Measurements from ENCODE around the gene SLC25A39.
"Not testable (repeated sequence)": the region's sequence is repeated elsewhere in the genome, so short reads cannot be mapped to it uniquely, and the experiment has no call there.

Gene SLC25A39

DNA sequence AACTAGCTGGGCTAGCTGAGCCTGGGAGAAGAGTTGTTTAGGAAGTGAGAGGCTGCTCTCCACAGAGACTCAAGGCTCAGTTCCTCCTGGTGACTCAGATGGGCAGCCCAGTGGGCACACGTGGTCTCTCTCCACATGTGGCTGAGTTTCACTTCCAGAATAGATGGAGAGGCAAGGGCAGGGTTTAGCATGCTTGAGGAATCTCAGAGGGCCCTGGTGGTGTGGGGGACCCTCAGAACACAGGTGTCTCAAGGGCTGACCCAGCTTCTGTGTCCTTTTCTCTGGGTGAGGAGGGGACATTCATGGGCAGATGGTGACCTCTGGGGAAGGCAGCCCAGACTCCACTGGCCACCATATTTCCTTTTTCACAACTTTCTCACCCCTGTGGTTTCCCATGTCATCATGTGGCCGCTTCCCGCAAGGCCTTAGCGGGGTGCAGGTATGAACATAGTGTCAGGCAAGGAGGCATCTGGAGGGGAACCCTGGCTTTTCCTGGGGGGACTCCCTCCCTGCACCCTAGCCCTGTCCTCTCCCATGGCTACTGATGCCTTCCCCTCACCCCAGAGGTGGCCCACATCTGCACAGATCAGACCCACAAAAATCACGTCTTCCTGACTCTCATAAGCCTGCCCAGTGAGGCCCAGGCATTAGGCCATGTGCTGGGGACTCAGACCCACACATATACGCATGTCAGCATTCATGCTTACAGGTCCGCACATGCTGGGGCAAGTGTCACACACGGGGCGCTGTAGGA, 23.8 kb upstream of the SLC25A39 start:
- H3K4me3 ChIP-seq (ENCODE audit: control insufficient read depth, low read depth, low read length), result no peak overlapping the region
- TF ChIP-seq, protein P1, sequence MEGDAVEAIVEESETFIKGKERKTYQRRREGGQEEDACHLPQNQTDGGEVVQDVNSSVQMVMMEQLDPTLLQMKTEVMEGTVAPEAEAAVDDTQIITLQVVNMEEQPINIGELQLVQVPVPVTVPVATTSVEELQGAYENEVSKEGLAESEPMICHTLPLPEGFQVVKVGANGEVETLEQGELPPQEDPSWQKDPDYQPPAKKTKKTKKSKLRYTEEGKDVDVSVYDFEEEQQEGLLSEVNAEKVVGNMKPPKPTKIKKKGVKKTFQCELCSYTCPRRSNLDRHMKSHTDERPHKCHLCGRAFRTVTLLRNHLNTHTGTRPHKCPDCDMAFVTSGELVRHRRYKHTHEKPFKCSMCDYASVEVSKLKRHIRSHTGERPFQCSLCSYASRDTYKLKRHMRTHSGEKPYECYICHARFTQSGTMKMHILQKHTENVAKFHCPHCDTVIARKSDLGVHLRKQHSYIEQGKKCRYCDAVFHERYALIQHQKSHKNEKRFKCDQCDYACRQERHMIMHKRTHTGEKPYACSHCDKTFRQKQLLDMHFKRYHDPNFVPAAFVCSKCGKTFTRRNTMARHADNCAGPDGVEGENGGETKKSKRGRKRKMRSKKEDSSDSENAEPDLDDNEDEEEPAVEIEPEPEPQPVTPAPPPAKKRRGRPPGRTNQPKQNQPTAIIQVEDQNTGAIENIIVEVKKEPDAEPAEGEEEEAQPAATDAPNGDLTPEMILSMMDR (IDR thresholded peaks at IDR 0.05; ENCODE audit: control insufficient read depth, insufficient read depth, low read depth, low read length, missing control alignments), result no peak
- DNase-seq (ENCODE audit: low read depth), result no peak

DNA sequence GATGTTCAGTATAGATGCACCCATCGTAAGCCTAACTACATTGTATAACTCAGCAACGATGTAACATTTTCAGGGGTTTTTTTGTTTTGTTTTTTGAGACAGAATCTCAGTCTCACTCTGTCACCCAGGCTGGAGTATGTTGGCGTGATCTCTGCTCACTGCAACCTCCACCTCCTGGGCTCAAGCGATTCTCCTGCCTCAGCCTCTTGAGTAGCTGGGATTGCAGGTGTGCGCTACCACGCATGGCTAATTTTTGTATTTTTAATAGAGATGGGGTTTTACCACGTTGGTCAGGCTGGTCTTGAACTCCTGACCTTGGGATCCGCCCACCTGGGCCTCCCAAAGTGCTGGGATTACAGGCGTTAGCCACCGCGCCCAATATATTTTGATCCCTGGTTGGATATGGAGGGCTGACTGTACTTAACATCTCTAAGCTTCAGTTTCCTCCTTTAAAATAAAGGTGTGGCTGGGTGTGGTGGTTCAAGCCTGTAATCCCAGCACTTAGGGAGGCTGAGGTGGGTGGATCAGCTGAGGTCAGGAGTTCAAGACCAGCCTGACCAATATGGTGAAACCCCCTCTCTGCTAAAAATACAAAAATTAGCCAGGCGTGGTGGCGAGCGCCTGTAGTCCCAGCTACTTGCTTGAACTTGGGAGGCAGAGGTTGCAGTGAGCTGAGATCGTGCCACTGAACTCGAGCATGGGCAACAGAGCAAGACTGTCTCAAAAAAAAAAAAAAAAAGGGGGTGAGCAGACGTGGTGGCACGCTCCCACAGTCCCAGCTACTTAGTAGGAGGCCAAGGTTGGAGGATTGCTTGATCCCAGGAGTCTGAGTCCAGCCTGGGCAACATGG, 22.8 kb upstream of the SLC25A39 start:
- DNase-seq (ENCODE audit: low read depth); H3K4me3 ChIP-seq (ENCODE audit: control insufficient read depth, low read depth, low read length): not testable (repeated sequence)

DNA sequence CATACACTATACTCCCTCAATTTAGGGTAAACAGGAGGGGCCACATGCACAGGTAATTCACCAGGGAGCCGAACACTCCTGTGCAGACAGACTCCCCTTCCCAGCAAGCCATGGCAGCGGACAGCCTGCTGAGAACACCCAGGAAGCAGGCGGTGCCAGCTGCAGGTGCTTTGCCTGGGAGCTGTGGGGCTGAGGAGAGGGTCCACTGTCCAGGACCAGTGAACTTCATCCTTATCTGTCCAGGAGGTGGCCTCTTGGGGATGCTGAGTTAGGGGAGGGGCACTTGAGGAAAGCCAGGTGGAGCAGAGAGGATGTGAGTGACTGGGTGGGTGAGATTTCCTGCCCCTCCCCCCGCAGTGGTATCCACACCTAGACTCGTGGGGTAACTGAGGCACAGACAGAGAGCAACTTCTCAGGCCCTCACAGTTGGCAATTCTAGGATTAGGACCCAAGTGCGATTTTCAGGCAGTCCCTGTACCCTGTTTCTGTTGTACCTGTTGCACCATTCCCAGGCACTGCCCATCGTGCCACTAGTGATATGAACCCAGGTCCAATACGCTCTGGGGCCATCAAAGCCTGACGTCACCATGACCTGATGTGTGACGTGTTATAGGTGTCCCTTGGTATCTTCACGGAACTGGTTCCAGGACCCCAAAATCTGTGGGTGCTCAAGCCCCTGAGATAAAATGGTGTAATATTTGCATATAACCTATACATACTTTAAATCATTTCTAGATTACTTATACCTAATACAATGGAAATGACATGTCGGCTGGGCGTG, 21.6 kb upstream of the SLC25A39 start:
- TF ChIP-seq, protein P1 (IDR thresholded peaks at IDR 0.05; ENCODE audit: control insufficient read depth, insufficient read depth, low read depth, low read length, missing control alignments), result no peak
- no peak for DNase-seq (ENCODE audit: low read depth)
- peak overlapping the region; percentile 92 for H3K4me3 ChIP-seq (ENCODE audit: control insufficient read depth, low read depth, low read length)

DNA sequence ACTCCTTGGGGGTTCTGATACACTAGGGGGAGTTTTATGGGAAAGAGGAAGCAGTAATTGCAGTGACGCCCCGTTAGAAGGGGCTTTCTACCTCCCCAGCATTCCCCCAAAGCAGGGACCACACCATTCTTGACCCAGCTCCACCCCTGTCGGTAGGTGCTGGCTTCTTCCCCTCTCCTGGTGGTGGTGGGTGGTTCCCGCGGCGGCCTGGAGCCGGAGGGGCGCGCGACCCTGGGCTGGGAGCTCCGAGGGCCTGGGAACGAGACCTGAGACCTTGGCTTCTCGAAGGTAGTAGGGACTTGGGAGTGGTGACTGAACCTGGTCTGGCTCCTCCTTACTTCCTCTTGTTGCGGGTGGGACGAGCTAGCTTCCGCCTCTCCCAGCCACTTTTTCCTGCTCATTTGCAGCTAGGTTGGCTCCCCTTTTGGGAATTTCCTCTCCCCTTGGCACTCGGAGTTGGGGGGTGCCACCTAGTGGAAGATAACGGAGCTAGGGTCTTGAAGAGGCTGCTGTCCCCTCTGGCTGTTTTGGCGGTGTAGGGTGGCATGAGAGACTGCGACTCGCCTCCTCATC, 20.9 kb upstream of the SLC25A39 start:
- no peak for DNase-seq (ENCODE audit: low read depth)

DNA sequence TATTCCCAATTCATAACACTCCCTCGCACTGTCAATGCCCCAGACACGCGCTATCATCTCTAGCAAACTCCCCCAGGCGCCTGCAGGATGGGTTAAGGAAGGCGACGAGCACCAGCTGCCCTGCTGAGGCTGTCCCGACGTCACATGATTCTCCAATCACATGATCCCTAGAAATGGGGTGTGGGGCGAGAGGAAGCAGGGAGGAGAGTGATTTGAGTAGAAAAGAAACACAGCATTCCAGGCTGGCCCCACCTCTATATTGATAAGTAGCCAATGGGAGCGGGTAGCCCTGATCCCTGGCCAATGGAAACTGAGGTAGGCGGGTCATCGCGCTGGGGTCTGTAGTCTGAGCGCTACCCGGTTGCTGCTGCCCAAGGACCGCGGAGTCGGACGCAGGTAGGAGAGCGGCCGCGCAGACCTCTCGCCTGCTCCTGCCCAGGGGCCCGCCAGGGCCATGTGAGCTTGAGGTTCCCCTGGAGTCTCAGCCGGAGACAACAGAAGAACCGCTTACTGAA, 20.4 kb upstream of the SLC25A39 start, which contains the start of gene GRN:
GRN (plus strand) TSS at position 364 of the 515 bp plus-strand sequence. CDS start 3,863 bp downstream, outside the sequence.
- TF ChIP-seq, protein P1 (IDR thresholded peaks at IDR 0.05; ENCODE audit: control insufficient read depth, insufficient read depth, low read depth, low read length, missing control alignments), result no peak
- peak; percentile 94 for DNase-seq (ENCODE audit: low read depth)
- H3K4me3 ChIP-seq (ENCODE audit: control insufficient read depth, low read depth, low read length), result peak within 1 kb of the TSS; percentile 92

More for the DNA sequence above, 20.9 kb upstream of the SLC25A39 start:
- peak overlapping the region; percentile 92 for H3K4me3 ChIP-seq (ENCODE audit: control insufficient read depth, low read depth, low read length)
- TF ChIP-seq, protein P1 (IDR thresholded peaks at IDR 0.05; ENCODE audit: control insufficient read depth, insufficient read depth, low read depth, low read length, missing control alignments), result peak; percentile 70

DNA sequence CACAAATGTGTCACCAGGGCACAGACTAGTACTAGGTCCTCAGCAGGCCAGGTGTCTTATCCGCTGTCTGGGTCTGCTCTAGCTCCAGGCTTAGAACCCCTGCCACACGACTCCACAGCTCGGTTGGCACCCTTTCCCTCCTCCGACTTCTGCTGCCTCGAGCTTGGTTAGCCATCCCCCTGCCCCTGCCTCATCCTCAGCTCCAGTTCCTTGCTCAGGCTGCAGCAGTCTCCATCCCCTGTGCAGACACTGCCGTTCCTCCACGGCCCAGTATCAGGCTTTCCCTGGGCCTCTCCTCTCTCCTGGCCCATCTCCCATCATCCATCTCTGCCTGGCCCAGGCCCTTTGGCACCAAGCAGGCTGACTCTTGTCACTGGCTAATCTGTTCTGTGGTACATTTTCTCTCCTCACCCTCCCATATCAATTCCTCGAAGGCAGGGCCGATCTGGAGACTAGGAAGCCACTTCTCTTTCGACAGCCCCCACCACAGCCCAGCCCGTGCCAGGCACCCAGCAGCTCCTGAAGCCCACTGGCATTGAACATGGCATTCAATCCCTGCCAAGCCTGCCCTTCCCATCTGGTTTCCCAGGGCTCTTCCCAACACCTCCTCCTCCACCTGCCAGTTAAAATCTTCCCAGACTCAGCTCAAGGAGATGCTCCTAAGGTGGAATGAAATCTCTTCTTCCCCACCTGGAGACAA, 19.0 kb upstream of the SLC25A39 start:
- DNase-seq (ENCODE audit: low read depth), result no peak
- no peak overlapping the region for H3K4me3 ChIP-seq (ENCODE audit: control insufficient read depth, low read depth, low read length)
- TF ChIP-seq, protein P1 (IDR thresholded peaks at IDR 0.05; ENCODE audit: control insufficient read depth, insufficient read depth, low read depth, low read length, missing control alignments), result no peak

DNA sequence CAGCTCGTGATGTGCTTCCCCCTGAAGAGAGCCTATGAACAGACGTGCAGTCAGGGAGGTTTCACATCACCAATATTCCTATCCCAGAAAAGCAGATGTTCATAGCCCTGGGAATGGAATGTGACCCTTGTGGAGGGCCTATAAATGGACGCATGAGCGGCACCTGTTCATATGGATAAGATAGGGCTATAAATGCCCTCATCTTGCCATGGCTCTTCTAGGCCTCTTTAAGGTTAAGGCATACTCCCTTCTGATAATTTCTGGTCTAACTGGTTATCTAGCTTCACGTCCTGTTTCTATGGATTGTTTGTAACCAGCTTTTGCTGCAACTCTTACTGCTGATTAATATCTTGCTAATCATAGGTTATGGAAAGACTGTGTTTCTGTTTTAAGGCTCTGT, 15.9 kb upstream of the SLC25A39 start:
- not testable (repeated sequence) for DNase-seq (ENCODE audit: low read depth); H3K4me3 ChIP-seq (ENCODE audit: control insufficient read depth, low read depth, low read length)

Data from AG09309 (cell line).